Immature natural killer cell (primary cell): ENCODE results near the gene CASP6. TPM values are rescaled to one million over a fixed set of nuclear protein-coding genes. Genes with fewer than 3 reads are reported as not detected.
"Not testable (repeated sequence)": the region's sequence is repeated elsewhere in the genome, so short reads cannot be mapped to it uniquely, and the experiment has no call there.

Source experiments
- DNase-seq, 3 donors: peaks; one replicate each; pipeline ENCODE4 v3.0.0; 2022; ENCODE audit warnings: mixed read lengths in 1 of 3
- H3K27ac Mint-ChIP-seq, 6 donors: one replicate each; pipeline ENCODE4 v1.8.0; 2020; ENCODE audit warnings: mixed read lengths in 6 of 6, mild to moderate bottlenecking in 5 of 6, inconsistent platforms in 4 of 6, moderate library complexity in 3 of 6
- H3K27me3 Mint-ChIP-seq, 3 donors: one replicate each; pipeline ENCODE4 v1.8.0; 2020 to 2021; ENCODE audit warnings: low read depth in 3 of 3, mild to moderate bottlenecking in 3 of 3, mixed read lengths in 3 of 3, moderate library complexity in 3 of 3, inconsistent platforms in 1 of 3
- H3K36me3 Mint-ChIP-seq, 3 donors: one replicate each; pipeline ENCODE4 v1.8.0; 2020; ENCODE audit warnings: mixed read lengths in 3 of 3, inconsistent platforms in 2 of 3, mild to moderate bottlenecking in 2 of 3
- H3K4me1 Mint-ChIP-seq, 2 donors: one replicate each; pipeline ENCODE4 v1.8.0; 2020; ENCODE audit warnings: inconsistent platforms in 2 of 2, mild to moderate bottlenecking in 2 of 2, mixed read lengths in 2 of 2, moderate library complexity in 1 of 2
- H3K4me3 Mint-ChIP-seq, 5 donors: one replicate each; pipeline ENCODE4 v1.8.0; 2020; ENCODE audit warnings: mild to moderate bottlenecking in 5 of 5, mixed read lengths in 5 of 5, inconsistent platforms in 3 of 5, moderate library complexity in 3 of 5
- H3K9me3 Mint-ChIP-seq, 6 donors: one replicate each; pipeline ENCODE4 v1.8.0; 2020; ENCODE audit warnings: mild to moderate bottlenecking in 6 of 6, mixed read lengths in 6 of 6, inconsistent platforms in 4 of 6, moderate library complexity in 3 of 6
- polyA plus RNA-seq, 3 donors: library from polyadenylated mRNA; unstranded; fragments of 300-500 nt; fragmentation: Illumina TruSeq; gene quantifications; one replicate each; pipeline ENCODE4 v1.2.3, GENCODE V29; 2021

The CASP6 gene
- polyA plus RNA-seq, 3 donors from 2014 or later = 15.5 to 22.6 (median 17.9) TPM

DNA sequence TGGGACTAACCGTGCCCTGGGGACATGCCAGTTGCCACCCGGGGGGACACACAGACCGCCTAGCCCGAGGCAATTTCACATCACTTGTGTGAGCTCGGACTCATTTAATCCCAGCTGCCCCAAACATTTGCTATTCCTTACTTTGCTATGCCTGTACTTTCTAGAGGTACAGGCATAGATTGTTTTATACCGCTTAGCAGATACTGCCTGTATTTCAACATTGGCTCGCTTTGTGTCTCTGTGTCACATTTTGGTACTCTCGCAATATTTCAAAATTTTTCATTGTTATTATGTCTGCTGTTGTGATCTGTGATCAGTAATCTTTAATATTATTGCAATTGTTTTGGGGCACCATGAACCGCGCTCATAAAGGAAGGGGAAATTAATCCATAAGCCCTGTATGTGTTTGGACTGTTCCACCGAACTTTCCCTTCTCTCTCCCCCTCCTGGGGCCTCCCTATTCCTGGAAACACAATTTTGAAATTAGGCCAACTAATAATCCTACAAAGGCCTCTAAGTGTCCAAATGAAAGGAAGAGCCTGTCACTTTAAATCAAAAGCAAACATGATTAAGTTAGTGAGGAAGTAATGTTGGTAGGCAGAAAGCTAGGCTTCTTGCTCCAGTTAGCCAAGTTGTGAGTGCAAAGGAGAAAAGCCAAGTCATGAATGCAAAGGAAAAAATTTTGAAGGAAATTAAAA is 568 bp upstream of the CASP6 start:
- Mint-ChIP-seq H3K4me3 (peak overlapping the region; percentile 88 to 97 (median 94)), H3K36me3 (peaks cover 0 to 3% (median 0%) of the 10 kb centered on the region in 3 donors), H3K27me3 (peaks cover 0 to 2% (median 0%) of the 10 kb centered on the region in 3 donors), H3K9me3 (no peaks in the 10 kb centered on the region), H3K4me1 (peaks cover 21 to 24% of the 10 kb centered on the region in 2 donors), H3K27ac (peak overlapping the region in 4 of 6 donors; percentile 22 to 88 (median 58))
- no peak for DNase-seq

DNA sequence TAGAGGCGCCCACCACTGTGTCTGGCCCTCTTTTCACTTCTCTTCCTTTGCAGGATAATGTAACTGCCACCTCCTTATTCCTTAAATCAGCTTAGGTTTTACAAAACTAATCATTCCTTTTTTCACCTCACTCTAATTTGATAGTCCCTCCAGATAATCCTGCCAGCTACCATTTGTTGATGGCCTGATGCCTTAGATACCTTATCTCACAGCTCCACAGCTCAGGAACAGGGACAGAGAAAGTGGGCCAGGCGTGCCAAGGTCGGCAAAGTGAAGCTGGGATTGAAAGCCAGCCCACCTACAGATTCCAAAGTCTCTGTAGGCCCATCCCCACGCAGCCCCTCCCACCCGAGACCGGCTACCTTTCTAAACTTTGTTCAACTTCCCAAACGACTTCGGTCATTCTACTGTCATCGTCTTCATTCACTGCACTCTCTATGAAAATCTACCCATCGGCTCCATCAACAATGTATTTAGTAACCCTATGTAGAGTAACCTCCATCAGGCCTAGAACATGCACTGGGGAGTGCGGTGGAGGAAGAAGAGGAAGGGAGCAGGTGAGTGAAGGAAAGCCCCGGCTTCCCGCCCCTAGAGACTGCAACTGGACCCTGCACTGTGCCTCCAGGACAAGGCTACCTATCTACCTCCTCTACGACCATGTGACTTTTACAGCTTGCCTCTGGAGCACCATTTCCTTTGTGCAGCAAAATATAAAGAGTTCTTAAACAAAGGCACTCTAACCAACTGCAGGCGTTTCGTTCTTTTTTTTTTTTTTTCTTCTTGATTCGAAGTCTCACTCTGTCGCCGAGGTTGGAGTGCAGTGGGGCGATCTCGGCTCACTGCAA is 1.5 kb downstream of the CASP6 start:
- Mint-ChIP-seq H3K27me3 (peaks cover 0 to 2% (median 0%) of the 10 kb centered on the region in 3 donors), H3K36me3 (peaks cover 0 to 5% (median 0%) of the 10 kb centered on the region in 3 donors), H3K4me3 (peak overlapping the region; percentile 88 to 97 (median 94)), H3K9me3 (no peaks in the 10 kb centered on the region), H3K27ac (peak overlapping the region; percentile 36 to 88 (median 78)), H3K4me1 (peaks cover 21 to 24% of the 10 kb centered on the region in 2 donors)
- peak in 1 of 3 donors; percentile 5 for DNase-seq

DNA sequence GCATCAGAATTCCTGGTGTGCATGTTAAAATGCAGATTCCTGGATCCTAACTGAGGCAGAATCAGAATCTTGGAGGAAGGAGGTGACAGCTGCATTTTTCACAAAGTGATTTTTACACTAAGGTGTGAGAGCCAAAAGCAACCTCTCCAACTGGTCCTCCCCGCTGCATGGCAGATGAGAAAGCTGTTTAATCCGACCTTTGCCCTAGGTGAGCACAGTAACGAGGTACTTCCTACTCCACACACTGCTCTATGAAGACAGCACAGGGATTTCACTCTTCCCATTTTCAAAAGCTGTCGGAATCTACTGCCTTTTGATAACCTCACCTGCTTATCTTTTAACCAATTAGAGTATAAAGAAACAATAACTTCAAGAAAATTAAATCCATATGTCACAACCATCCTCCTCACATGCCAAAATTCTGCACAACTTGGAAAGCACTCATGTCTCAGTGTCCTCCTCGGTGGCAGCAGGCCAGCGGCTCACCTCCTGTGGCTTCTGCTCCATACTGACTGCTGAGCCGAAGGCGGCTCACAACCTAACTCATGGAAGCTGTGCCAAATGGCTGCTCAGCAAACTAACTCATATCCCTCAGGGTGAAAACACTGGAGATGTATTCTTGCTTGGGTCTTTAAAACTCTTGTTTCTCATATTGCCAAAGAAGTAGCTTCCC is 3.6 kb downstream of the CASP6 start:
- Mint-ChIP-seq H3K4me3 (no peak overlapping the region), H3K27ac (no peak overlapping the region), H3K9me3 (no peaks in the 10 kb centered on the region)

GRCh38 chr4:109698656-109699055 is 4.6 kb downstream of the CASP6 start:
- Mint-ChIP-seq H3K9me3 (no peaks in the 10 kb centered on the region), H3K27ac (no peak overlapping the region), H3K4me1 (peaks cover 17 to 19% of the 10 kb centered on the region in 2 donors), H3K36me3 (peaks cover 0 to 15% (median 3%) of the 10 kb centered on the region in 3 donors), H3K4me3 (no peak overlapping the region), H3K27me3 (peaks cover 0 to 2% (median 0%) of the 10 kb centered on the region in 3 donors)
- no peak for DNase-seq

More for the DNA sequence above, 3.6 kb downstream of the CASP6 start:
- H3K27me3 Mint-ChIP-seq = peaks cover 0 to 2% (median 0%) of the 10 kb centered on the region in 3 donors
- H3K36me3 Mint-ChIP-seq = peaks cover 0 to 9% (median 3%) of the 10 kb centered on the region in 3 donors
- no peak for DNase-seq
- H3K4me1 Mint-ChIP-seq = peaks cover 21 to 24% of the 10 kb centered on the region in 2 donors

- Mint-ChIP-seq H3K27ac (peak overlapping the region in 2 of 6 donors; percentile 38 to 53), H3K4me3 (peak overlapping the region in 1 of 5 donors; percentile 1), H3K36me3 (peaks cover 10 to 32% (median 14%) of the 10 kb centered on the region in 3 donors), H3K27me3 (peaks cover 0 to 3% (median 0%) of the 10 kb centered on the region in 3 donors), H3K9me3 (no peaks in the 10 kb centered on the region), H3K4me1 (peaks cover 19 to 25% of the 10 kb centered on the region in 2 donors)
- DNase-seq = no peak
Observed at GRCh38 chr4:109691411-109691920, 11.8 kb downstream of the CASP6 start.

- Mint-ChIP-seq H3K27me3 (peaks cover 0 to 3% (median 0%) of the 10 kb centered on the region in 3 donors), H3K36me3 (peaks cover 10 to 30% (median 12%) of the 10 kb centered on the region in 3 donors), H3K27ac (peak overlapping the region in 3 of 6 donors; percentile 21 to 55 (median 53)), H3K4me3 (peak overlapping the region in 3 of 5 donors; percentile 1 to 18 (median 18)), H3K9me3 (no peaks in the 10 kb centered on the region), H3K4me1 (peaks cover 19 to 25% of the 10 kb centered on the region in 2 donors)
- DNase-seq = peak in 2 of 3 donors; percentile 22 to 25
Observed at GRCh38 chr4:109690690-109691410, 12.4 kb downstream of the CASP6 start.

DNA sequence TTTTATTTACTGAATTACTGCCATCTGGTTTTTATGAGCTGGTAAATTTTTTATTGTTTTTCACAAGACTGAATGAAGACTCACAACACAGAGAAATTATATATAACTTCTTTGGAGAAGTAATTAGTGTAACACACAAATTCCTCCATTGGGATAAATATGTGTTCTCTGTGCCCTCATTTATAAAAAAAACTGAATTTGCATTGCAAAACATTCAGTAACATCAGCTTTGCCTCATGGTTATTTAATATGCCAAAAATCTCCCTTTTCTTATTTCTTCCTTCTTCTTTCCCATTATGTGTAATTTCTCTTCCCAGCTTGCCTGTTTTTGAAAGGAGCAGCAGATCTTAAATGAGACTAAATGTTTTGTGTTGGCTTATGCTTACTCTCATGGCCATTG is 18.5 kb downstream of the CASP6 start:
- Mint-ChIP-seq H3K27ac (peak overlapping the region in 1 of 6 donors; percentile 1), H3K27me3 (peaks cover 0 to 2% (median 0%) of the 10 kb centered on the region in 3 donors), H3K4me1 (no peaks in the 10 kb centered on the region), H3K9me3 (no peaks in the 10 kb centered on the region), H3K4me3 (no peak overlapping the region), H3K36me3 (peaks cover 18 to 22% (median 21%) of the 10 kb centered on the region in 3 donors)
- no peak for DNase-seq

DNA sequence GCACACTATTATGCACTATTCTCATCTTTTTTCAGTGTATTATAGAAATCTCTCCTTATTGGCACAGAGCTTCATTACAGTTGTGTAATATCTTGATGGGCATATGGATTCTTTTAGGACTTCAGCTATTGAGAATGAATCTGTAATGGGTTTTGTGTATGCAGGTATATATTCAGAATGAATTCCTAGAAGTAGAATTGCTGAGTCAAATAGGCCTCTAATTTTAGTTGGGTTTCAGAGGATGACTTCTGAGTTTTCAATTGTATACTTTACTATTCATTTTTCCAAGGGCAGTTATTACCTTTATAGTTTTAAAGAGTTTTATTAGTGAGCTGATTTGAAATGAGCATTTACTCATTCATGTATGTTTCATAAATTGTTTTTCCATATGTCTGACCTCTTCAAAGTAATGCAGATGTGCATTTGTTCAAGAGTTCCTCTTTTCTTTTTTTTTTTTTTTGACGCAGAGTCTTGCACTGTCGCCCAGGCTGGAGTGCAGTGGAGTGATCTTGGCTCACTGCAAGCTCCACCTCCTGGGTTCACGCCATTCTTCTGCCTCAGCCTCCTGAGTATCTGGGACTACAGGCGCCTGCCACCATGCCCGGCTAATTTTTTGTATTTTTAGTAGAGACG is 19.5 kb downstream of the CASP6 start:
- no peak for DNase-seq
- no peaks in the 10 kb centered on the region for H3K4me1 Mint-ChIP-seq
- H3K4me3 Mint-ChIP-seq = no peak overlapping the region
- no peak overlapping the region for H3K27ac Mint-ChIP-seq
- no peaks in the 10 kb centered on the region for H3K9me3 Mint-ChIP-seq
- H3K36me3 Mint-ChIP-seq = peaks cover 18 to 22% (median 21%) of the 10 kb centered on the region in 3 donors
- peaks cover 0 to 2% (median 0%) of the 10 kb centered on the region in 3 donors for H3K27me3 Mint-ChIP-seq

DNA sequence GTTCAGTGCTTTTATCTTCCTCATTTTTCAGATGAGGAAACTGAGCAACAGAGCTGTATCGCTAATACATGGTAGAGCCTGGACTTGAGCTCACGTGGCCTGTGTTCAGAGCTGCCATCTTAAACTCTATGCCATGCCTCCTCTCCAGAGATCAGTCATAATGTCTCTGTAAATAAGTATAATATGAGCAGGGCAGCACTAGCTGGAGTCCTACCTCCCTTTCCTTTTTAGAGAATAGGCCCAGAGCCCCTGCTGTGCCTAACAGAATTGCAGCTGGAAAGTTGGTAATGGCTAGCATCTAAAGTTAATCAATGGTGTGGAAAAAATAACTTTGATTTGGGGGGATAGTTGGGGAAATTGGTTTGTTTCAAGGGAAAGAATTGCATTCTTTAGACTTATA is 20.4 kb downstream of the CASP6 start:
- Mint-ChIP-seq H3K4me1 (no peaks in the 10 kb centered on the region), H3K36me3 (peaks cover 13 to 22% (median 18%) of the 10 kb centered on the region in 3 donors), H3K4me3 (no peak overlapping the region), H3K27me3 (peaks cover 0 to 2% (median 0%) of the 10 kb centered on the region in 3 donors), H3K27ac (peak overlapping the region in 1 of 6 donors; percentile 34), H3K9me3 (no peaks in the 10 kb centered on the region)
- DNase-seq = no peak

DNA sequence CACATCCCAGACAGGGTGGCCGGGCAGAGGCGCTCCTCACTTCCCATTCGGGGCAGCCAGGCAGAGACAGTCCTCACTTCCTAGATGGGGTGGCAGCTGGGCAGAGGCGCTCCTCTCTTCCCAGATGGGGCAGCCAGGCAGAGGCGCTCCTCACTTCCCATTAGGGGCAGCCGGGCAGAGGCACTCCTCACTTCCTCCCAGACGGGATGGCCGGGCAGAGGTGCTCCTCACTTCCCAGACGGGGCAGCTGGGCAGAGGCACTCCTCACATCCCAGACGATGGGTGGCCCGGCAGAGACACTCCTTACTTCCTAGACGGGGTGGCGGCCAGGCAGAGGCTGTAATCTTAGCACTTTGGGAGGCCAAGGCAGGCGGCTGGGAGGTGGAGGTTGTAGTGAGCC is 24.3 kb downstream of the CASP6 start:
- not testable (repeated sequence) for H3K27ac Mint-ChIP-seq, H3K9me3 Mint-ChIP-seq, H3K27me3 Mint-ChIP-seq, H3K4me1 Mint-ChIP-seq, DNase-seq, H3K4me3 Mint-ChIP-seq
- H3K36me3 Mint-ChIP-seq = peaks cover 0 to 12% (median 8%) of the 10 kb centered on the region in 3 donors

DNA sequence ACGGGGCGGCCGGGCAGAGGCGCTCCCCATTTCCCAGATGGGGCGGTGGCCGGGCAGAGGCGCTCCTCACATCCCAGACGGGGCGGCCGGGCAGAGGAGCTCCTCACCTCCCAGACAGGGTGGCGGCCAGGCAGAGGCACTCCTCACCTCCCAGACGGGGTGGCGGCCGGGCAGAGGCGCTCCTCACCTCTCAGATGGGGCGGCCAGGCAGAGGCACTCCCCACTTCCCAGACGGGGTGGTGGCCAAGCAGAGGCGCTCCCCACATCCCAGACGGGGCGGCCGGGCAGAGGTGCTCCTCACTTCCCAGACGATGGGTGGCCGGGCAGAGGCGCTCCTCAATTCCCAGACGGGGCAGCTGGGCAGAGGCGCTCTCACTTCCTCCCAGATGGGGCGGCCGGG is 24.8 kb downstream of the CASP6 start:
- not testable (repeated sequence) for H3K27ac Mint-ChIP-seq, DNase-seq, H3K4me3 Mint-ChIP-seq, H3K9me3 Mint-ChIP-seq, H3K36me3 Mint-ChIP-seq, H3K4me1 Mint-ChIP-seq, H3K27me3 Mint-ChIP-seq

- Mint-ChIP-seq H3K27ac (no peak overlapping the region), H3K4me1 (peaks cover 3 to 6% of the 10 kb centered on the region in 2 donors), H3K9me3 (no peaks in the 10 kb centered on the region), H3K36me3 (peaks cover 1 to 8% (median 8%) of the 10 kb centered on the region in 3 donors), H3K4me3 (no peak overlapping the region), H3K27me3 (no peaks in the 10 kb centered on the region)
- no peak for DNase-seq
Observed at GRCh38 chr4:109676886-109677285, 26.4 kb downstream of the CASP6 start.
